Astrocyte of the cerebellum (primary cell): ENCODE results near the gene ITIH6.

Experiments
- DNase-seq: peaks from one replicate; pipeline ENCODE4 v3.0.0-alpha.2; 2011; ENCODE audit warnings: low read depth
- H3K4me3 ChIP-seq: 2 replicates; pipeline ENCODE4 v1.5.1; 2011; ENCODE audit warnings: mild to moderate bottlenecking, low read depth, low read length, moderate library complexity
- CTCF ChIP-seq: IDR thresholded peaks from 2 replicates; pipeline ENCODE4 v1.5.1; 2012; ENCODE audit warnings: low read length, low read depth, moderate library complexity, mild to moderate bottlenecking; ENCODE audit errors: missing control alignments
- in situ Hi-C: cut with HindIII; loops from 2 replicates; pipeline ENCODE4 v1.10.0; 2017; ENCODE audit warnings: low sequenced_read_pairs

Gene ITIH6

GRCh38 chrX:54721424-54721823 is 76.6 kb downstream of the ITIH6 start:
- no peak for DNase-seq
- in situ Hi-C loops: no loop called here
- no peak for TF ChIP-seq CTCF
- H3K4me3 ChIP-seq: no peak overlapping the region

GRCh38 chrX:54715621-54716020 is 82.4 kb downstream of the ITIH6 start:
- no peak for TF ChIP-seq CTCF
- in situ Hi-C loops: no loop called here
- no peak overlapping the region for H3K4me3 ChIP-seq
- DNase-seq: no peak

- TF ChIP-seq CTCF: no peak
- no peak for DNase-seq
- H3K4me3 ChIP-seq: no peak overlapping the region
- in situ Hi-C loops: no loop called here
Observed at GRCh38 chrX:54714424-54714823, 83.6 kb downstream of the ITIH6 start.

- H3K4me3 ChIP-seq: no peak overlapping the region
- no peak for TF ChIP-seq CTCF
- DNase-seq: no peak
- in situ Hi-C loops: no loop called here
Observed at GRCh38 chrX:54711735-54712134, 86.3 kb downstream of the ITIH6 start.

GRCh38 chrX:54710920-54711319 is 87.1 kb downstream of the ITIH6 start:
- in situ Hi-C loops: no loop called here

GRCh38 chrX:54708404-54708803 is 89.7 kb downstream of the ITIH6 start:
- in situ Hi-C loops: no loop called here
- no peak for DNase-seq
- H3K4me3 ChIP-seq: no peak overlapping the region
- no peak for TF ChIP-seq CTCF

More at GRCh38 chrX:54710920-54711319, 87.1 kb downstream of the ITIH6 start:
- no peak for TF ChIP-seq CTCF
- no peak overlapping the region for H3K4me3 ChIP-seq
- no peak for DNase-seq
